ENCODE results near the gene C1orf174.

C1orf174 gene

DNA sequence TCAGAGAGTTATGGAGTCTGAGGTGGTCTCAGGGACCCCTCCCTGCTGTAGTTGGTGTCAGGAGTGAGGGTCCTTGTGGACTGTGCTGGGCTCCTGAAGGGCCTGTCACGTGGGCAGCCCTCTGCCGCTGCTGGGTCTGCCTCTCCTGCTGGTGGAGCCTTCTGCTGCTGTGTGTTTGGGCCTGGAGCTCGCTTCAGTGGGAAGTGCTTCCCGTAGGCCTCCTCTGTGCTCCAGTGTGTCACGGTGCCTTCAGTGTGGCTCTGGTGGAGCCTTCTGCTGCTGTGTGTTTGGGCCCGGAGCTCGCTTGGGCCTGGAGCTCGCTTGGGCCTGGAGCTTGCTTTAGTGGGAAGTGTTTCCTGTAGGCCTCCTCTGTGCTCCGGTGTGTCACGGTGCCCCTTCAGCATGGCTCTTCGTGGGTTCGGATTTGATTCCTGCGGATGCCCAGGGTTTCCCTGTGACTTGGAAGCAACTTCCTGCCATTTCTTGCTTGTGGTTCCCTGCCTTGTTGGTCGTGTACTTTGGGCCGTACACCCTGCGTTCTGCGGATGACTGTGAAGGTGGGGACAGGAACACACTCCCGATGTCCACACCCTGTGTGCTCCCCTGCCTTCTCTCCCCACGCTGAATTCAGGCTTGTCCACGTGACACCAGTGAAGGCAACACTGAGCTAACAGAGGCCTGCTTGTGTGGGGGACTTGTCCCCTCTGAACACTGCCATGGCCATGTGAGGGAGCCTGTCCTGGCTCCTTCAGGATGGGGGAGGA, 19.5 kb downstream of the C1orf174 start:
- H3K9me3 ChIP-seq (ENCODE audit: control insufficient read depth, insufficient read depth, low read depth, low read length) = peaks cover 17% of the 10 kb centered on the region
- H3K36me3 ChIP-seq (ENCODE audit: control insufficient read depth, insufficient read depth, low read length) = peaks cover 15% of the 10 kb centered on the region
- H3K27ac ChIP-seq (ENCODE audit: low read depth, low read length) = no peak overlapping the region
- no peaks in the 10 kb centered on the region for H3K4me1 ChIP-seq (ENCODE audit: control insufficient read depth, insufficient read depth, low read length)
- H3K9ac ChIP-seq (ENCODE audit: low read length) = no peak overlapping the region
- no peaks in the 10 kb centered on the region for H3K27me3 ChIP-seq (ENCODE audit: control insufficient read depth, insufficient read depth, low read length)
- no peak overlapping the region for H3K4me3 ChIP-seq (ENCODE audit: low read depth, low read length)

DNA sequence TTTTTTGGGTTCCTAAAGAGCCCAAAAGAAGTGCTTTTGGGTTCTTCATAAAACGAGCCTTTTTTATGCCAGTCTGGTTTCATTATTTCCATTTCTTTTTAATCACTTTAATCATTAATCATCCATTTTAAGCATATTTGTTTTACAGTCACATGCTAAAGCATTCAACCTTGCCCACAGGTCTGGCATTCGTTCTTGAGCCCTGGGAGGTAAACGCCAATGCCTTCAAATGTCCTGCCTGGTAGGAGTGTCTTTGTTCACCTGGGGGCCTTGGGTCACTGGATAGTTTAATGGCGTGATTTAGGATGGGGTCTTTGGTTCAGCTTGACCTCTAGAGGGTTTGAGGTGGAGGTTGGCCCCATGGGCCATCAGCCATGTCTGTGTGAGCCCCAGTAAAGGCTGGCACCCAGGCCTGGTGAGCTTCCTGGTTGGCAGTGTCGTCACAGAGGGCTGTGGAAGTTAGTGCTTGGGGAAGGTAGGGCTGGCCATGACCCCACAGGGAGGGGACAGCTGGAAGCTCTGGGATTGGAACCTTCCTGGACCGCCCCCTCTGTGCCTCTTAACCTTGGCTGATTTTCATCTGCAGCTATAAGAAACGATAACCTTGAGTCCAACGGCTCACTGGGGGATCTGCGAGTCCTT, 20.2 kb downstream of the C1orf174 start:
- H3K36me3 ChIP-seq (ENCODE audit: control insufficient read depth, insufficient read depth, low read length) = peaks cover 13% of the 10 kb centered on the region
- H3K9ac ChIP-seq (ENCODE audit: low read length) = no peak overlapping the region
- peaks cover 17% of the 10 kb centered on the region for H3K9me3 ChIP-seq (ENCODE audit: control insufficient read depth, insufficient read depth, low read depth, low read length)
- no peak overlapping the region for H3K27ac ChIP-seq (ENCODE audit: low read depth, low read length)
- H3K4me3 ChIP-seq (ENCODE audit: low read depth, low read length) = no peak overlapping the region
- H3K4me1 ChIP-seq (ENCODE audit: control insufficient read depth, insufficient read depth, low read length) = no peaks in the 10 kb centered on the region
- no peaks in the 10 kb centered on the region for H3K27me3 ChIP-seq (ENCODE audit: control insufficient read depth, insufficient read depth, low read length)

DNA sequence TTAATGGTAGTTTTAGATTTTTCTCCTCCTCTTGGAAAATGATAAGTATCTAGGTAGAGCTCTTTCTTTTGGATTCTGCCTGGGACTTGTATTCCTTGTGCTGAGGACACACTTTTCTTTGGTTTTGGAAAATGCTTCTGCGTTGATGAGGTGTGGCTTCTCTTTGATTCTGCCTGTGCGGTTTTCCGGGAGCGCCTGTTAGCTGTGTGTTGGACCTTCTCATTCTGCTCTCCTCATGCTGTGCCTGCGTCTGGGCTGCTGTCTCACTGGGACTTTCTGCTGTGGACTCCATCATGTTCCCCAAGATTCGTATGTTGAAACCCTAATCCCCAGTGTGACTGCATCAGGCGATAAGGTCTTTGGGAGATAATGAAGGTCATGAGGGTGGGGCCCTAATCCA, 21.0 kb downstream of the C1orf174 start:
- H3K4me3 ChIP-seq (ENCODE audit: low read depth, low read length) = no peak overlapping the region
- peaks cover 14% of the 10 kb centered on the region for H3K36me3 ChIP-seq (ENCODE audit: control insufficient read depth, insufficient read depth, low read length)
- H3K9ac ChIP-seq (ENCODE audit: low read length) = no peak overlapping the region
- H3K4me1 ChIP-seq (ENCODE audit: control insufficient read depth, insufficient read depth, low read length) = no peaks in the 10 kb centered on the region
- no peak overlapping the region for H3K27ac ChIP-seq (ENCODE audit: low read depth, low read length)
- peaks cover 17% of the 10 kb centered on the region for H3K9me3 ChIP-seq (ENCODE audit: control insufficient read depth, insufficient read depth, low read depth, low read length)
- no peaks in the 10 kb centered on the region for H3K27me3 ChIP-seq (ENCODE audit: control insufficient read depth, insufficient read depth, low read length)

DNA sequence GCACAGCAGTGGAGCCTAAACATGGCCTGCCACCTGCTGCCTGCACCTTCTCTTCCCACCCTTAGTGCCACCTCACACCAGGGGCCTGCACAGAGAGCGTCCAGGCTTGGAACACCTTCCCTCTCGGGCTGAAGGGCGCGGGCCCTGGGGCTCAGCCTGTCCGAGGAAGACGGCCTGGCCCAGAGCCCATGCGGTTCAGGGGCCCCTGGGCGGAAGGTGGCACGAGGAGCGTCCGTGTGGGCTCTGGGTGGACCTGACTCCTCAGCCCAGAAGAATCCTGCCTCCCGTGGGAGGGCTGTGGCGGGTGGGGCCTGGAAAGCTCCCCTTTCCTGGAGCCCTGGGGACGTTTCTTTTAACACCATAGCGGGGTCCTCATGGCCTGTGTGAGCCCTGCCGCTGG, 23.4 kb downstream of the C1orf174 start:
- no peaks in the 10 kb centered on the region for H3K4me1 ChIP-seq (ENCODE audit: control insufficient read depth, insufficient read depth, low read length)
- H3K27ac ChIP-seq (ENCODE audit: low read depth, low read length) = no peak overlapping the region
- no peak overlapping the region for H3K9ac ChIP-seq (ENCODE audit: low read length)
- peaks cover 22% of the 10 kb centered on the region for H3K36me3 ChIP-seq (ENCODE audit: control insufficient read depth, insufficient read depth, low read length)
- no peak overlapping the region for H3K4me3 ChIP-seq (ENCODE audit: low read depth, low read length)
- H3K27me3 ChIP-seq (ENCODE audit: control insufficient read depth, insufficient read depth, low read length) = no peaks in the 10 kb centered on the region
- peaks cover 17% of the 10 kb centered on the region for H3K9me3 ChIP-seq (ENCODE audit: control insufficient read depth, insufficient read depth, low read depth, low read length)

DNA sequence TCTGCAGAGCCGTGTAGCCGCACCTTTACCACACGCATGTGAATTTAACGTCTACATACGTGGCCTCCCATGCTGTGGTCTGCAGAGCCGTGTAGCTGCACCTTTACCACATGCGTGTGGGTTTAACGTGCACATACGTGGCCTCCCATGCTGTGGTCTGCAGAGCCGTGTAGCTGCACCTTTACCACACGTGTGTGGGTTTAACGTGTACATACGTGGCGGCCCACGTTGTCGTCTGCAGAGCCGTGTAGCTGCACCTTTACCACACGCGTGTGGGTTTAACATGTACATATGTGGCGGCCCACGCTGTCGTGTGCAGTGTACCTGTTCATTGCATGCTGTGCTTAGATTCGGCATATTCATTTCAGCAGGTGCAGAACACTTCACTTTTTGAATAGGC, 25.3 kb downstream of the C1orf174 start:
- peaks cover 23% of the 10 kb centered on the region for H3K36me3 ChIP-seq (ENCODE audit: control insufficient read depth, insufficient read depth, low read length)
- H3K9ac ChIP-seq (ENCODE audit: low read length) = no peak overlapping the region
- H3K27ac ChIP-seq (ENCODE audit: low read depth, low read length) = no peak overlapping the region

DNA sequence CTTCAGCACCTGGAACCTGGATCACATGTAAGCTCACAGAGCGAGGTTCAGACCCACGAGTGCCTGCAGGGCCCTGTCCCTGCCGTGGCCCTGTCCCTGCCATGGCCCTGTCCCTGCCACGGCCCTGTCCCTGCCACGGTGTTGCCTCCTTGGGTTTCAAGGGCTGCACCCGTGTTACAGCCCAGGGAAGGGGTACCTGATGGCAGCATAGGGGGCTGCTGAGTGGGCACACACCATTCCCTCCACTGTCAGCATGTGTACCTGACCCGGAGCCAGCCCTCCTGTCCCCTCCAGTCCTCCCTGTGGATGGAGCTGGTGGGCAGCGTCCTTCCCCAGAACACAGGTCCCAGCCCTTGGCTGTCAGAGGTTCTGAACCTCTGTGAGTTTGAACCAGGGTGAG, 27.5 kb downstream of the C1orf174 start:
- H3K36me3 ChIP-seq (ENCODE audit: control insufficient read depth, insufficient read depth, low read length) = peaks cover 21% of the 10 kb centered on the region; the same call in 1 of the 2 replicates
- peaks cover 11% of the 10 kb centered on the region; the same call in 1 of the 2 replicates for H3K4me1 ChIP-seq (ENCODE audit: control insufficient read depth, insufficient read depth, low read length)
- no peaks in the 10 kb centered on the region for H3K27me3 ChIP-seq (ENCODE audit: control insufficient read depth, insufficient read depth, low read length)
- H3K9me3 ChIP-seq (ENCODE audit: control insufficient read depth, insufficient read depth, low read depth, low read length) = no peaks in the 10 kb centered on the region
- no peak overlapping the region for H3K4me3 ChIP-seq (ENCODE audit: low read depth, low read length)
- no peak overlapping the region for H3K27ac ChIP-seq (ENCODE audit: low read depth, low read length)
- no peak overlapping the region for H3K9ac ChIP-seq (ENCODE audit: low read length)

More for the DNA sequence above, 25.3 kb downstream of the C1orf174 start:
- no peaks in the 10 kb centered on the region for H3K27me3 ChIP-seq (ENCODE audit: control insufficient read depth, insufficient read depth, low read length)
- peaks cover 17% of the 10 kb centered on the region for H3K9me3 ChIP-seq (ENCODE audit: control insufficient read depth, insufficient read depth, low read depth, low read length)
- peaks cover 7% of the 10 kb centered on the region; the same call in 1 of the 2 replicates for H3K4me1 ChIP-seq (ENCODE audit: control insufficient read depth, insufficient read depth, low read length)
- H3K4me3 ChIP-seq (ENCODE audit: low read depth, low read length) = no peak overlapping the region

DNA sequence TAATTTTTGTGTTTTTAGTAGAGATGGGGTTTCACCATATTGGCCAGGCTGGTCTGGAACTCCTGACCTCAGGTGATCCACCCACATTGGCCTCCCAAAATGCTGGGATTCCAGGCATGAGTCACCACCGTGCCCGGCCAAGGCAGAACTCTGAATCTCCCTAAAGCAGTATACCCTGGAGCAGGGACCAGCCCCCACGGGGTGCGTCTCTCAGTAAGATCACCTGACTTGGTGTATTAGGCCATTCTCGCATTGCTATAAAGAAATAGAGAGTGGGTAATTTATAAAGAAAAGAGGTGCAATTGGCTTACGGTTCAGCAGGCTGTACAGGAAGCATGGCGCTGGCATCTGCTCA, 28.6 kb downstream of the C1orf174 start:
- Histone ChIP-seq H3K36me3 (ENCODE audit: control insufficient read depth, insufficient read depth, low read length) (peaks cover 21% of the 10 kb centered on the region; the same call in 1 of the 2 replicates), H3K27ac (ENCODE audit: low read depth, low read length) (no peak overlapping the region), H3K27me3 (ENCODE audit: control insufficient read depth, insufficient read depth, low read length) (no peaks in the 10 kb centered on the region), H3K9ac (ENCODE audit: low read length) (no peak overlapping the region), H3K9me3 (ENCODE audit: control insufficient read depth, insufficient read depth, low read depth, low read length) (no peaks in the 10 kb centered on the region), H3K4me3 (ENCODE audit: low read depth, low read length) (no peak overlapping the region), H3K4me1 (ENCODE audit: control insufficient read depth, insufficient read depth, low read length) (peaks cover 11% of the 10 kb centered on the region; the same call in 1 of the 2 replicates)

DNA sequence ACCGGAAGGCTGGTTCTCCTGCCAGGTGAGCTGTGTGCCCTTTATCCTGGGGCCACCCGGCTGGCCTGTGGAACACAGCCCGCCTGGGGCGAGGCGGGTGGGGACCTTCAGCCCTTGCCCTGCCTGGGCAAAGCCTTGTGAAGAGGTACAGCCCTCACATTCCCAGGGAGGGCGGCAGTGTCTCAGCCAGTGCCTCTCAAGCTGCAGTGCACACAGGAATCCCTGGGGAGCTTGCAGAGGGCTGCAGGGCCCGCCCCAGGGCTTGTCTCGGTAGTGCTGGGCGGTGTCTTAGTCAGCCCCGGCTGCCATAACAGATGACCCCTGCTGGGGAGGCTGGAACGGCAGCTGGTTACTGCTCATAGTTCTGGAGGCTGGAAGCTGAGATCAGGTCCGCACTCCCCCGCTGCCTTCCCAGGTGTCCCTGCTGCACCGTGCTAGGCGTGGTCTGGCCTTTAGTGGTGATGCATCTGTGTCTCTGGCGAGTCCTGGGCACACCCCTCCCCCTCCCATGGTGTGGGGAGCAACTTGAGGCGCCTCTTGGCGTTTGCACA, 30.2 kb downstream of the C1orf174 start:
- H3K4me3 ChIP-seq (ENCODE audit: low read depth, low read length) = no peak overlapping the region
- H3K9ac ChIP-seq (ENCODE audit: low read length) = no peak overlapping the region
- no peaks in the 10 kb centered on the region for H3K27me3 ChIP-seq (ENCODE audit: control insufficient read depth, insufficient read depth, low read length)
- H3K4me1 ChIP-seq (ENCODE audit: control insufficient read depth, insufficient read depth, low read length) = peaks cover 11% of the 10 kb centered on the region; the same call in 1 of the 2 replicates
- peaks cover 20% of the 10 kb centered on the region; the same call in 1 of the 2 replicates for H3K36me3 ChIP-seq (ENCODE audit: control insufficient read depth, insufficient read depth, low read length)
- H3K27ac ChIP-seq (ENCODE audit: low read depth, low read length) = no peak overlapping the region
- H3K9me3 ChIP-seq (ENCODE audit: control insufficient read depth, insufficient read depth, low read depth, low read length) = no peaks in the 10 kb centered on the region

DNA sequence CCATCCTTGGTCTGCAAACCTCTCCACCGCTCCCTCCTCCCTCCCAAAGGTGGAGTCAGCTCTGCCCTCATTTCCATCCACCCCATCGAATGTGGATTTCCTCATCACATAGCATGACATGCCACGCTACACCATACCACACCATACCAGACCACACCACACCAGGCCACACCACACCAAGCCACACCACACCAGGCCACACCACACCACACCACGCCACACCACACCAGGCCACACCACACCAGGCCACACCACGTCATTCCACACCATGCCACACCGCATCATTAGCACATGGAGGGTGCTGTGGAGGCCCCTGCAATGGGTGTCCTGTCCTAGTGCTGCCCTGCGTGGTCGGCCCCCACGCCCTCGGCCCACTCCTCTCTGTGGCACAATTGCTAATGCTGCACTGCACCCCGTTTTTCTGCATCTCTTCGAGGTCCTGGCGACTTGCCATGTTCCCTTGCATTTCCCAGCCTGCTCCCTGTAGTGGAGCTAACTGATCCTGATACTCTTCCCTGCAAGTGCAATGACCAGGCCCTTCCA, 31.5 kb downstream of the C1orf174 start:
- Histone ChIP-seq H3K36me3 (ENCODE audit: control insufficient read depth, insufficient read depth, low read length) (peaks cover 12% of the 10 kb centered on the region; the same call in 1 of the 2 replicates), H3K9me3 (ENCODE audit: control insufficient read depth, insufficient read depth, low read depth, low read length) (no peaks in the 10 kb centered on the region), H3K27me3 (ENCODE audit: control insufficient read depth, insufficient read depth, low read length) (no peaks in the 10 kb centered on the region), H3K9ac (ENCODE audit: low read length) (no peak overlapping the region), H3K27ac (ENCODE audit: low read depth, low read length) (no peak overlapping the region), H3K4me1 (ENCODE audit: control insufficient read depth, insufficient read depth, low read length) (peaks cover 11% of the 10 kb centered on the region; the same call in 1 of the 2 replicates), H3K4me3 (ENCODE audit: low read depth, low read length) (no peak overlapping the region)

DNA sequence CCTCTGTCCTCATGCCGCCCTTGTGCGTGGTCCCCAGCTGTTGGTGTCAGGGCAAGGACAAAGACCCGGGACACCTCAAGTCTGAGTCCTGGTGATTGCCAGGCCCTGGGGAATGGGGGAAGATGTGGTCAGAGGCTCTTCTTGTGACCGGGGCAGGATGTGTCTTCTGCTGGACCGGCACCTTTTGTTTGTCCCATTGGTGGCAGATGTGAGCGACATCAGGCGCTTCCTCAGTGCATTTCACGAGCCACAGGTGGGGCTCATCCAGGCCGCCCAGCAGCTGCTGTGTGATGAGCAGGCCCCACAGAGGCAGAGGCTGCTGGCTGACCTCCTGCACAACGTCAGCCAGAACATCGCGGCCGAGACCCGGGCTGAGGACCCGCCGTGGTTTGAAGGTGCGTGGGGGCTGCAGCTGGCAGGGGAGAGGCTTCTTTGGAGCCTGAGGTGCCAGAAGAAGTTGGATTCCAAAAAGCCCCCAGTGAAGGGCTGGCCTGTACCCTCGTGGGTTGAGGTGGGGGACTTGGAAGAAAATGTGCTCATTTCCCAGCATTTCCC, 34.4 kb downstream of the C1orf174 start:
- Histone ChIP-seq H3K36me3 (ENCODE audit: control insufficient read depth, insufficient read depth, low read length) (0 out of 2 replicates have a peak, but pooled peaks cover 5% of the 10 kb centered on the region), H3K9ac (ENCODE audit: low read length) (no peak overlapping the region), H3K4me3 (ENCODE audit: low read depth, low read length) (no peak overlapping the region)

More for the DNA sequence above, 34.4 kb downstream of the C1orf174 start:
- H3K27me3 ChIP-seq (ENCODE audit: control insufficient read depth, insufficient read depth, low read length) = no peaks in the 10 kb centered on the region
- H3K27ac ChIP-seq (ENCODE audit: low read depth, low read length) = no peak overlapping the region
- peaks cover 11% of the 10 kb centered on the region; the same call in 1 of the 2 replicates for H3K4me1 ChIP-seq (ENCODE audit: control insufficient read depth, insufficient read depth, low read length)
- no peaks in the 10 kb centered on the region for H3K9me3 ChIP-seq (ENCODE audit: control insufficient read depth, insufficient read depth, low read depth, low read length)
